ENCODE results near the gene DBNDD2.

Gene DBNDD2, protein sequence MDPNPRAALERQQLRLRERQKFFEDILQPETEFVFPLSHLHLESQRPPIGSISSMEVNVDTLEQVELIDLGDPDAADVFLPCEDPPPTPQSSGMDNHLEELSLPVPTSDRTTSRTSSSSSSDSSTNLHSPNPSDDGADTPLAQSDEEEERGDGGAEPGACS

GRCh38 chr20:45407783-45408645 is at the start of gene DBNDD2:
Gene DBNDD2, plus strand, starts transcription at chr20:45408289. Its CDS starts 179 bp downstream, at chr20:45408468.
- no peak for DNase-seq (ENCODE audit: extremely low read depth in 1 of 2, low read depth in 1 of 2)

DNA sequence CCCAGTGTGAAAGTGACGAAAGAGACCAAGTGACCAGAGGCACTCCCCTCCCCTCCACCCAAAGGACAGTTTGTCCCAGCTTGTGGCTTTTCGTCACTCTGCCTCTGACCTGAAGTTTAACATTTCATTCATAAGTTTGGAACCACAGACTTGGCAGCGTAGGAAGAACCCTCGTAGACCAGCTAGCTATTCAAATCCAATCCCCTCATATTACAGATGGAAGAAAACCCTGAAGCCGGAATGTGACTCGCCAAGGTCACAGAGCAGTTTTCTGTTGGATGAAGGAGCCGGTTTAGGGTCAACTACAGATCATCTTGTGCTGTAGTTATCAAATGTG is 49.1 kb upstream of the DBNDD2 start:
- DNase-seq (ENCODE audit: extremely low read depth in 1 of 2, low read depth in 1 of 2): no peak

- DNase-seq (ENCODE audit: extremely low read depth in 1 of 2, low read depth in 1 of 2): no peak
Measured at GRCh38 chr20:45359406-45360148, 48.5 kb upstream of the DBNDD2 start.

- no peak for DNase-seq (ENCODE audit: extremely low read depth in 1 of 2, low read depth in 1 of 2)
Measured at GRCh38 chr20:45361793-45362192, 46.3 kb upstream of the DBNDD2 start.

- peak; percentile 96 to 99 for DNase-seq (ENCODE audit: extremely low read depth in 1 of 2, low read depth in 1 of 2)
Measured at GRCh38 chr20:45362804-45363610, 45.1 kb upstream of the DBNDD2 start, which contains the start of gene SYS1. Gene SYS1, plus strand, starts transcription at chr20:45363156. Its CDS starts 376 bp downstream, at chr20:45363532.

DNA sequence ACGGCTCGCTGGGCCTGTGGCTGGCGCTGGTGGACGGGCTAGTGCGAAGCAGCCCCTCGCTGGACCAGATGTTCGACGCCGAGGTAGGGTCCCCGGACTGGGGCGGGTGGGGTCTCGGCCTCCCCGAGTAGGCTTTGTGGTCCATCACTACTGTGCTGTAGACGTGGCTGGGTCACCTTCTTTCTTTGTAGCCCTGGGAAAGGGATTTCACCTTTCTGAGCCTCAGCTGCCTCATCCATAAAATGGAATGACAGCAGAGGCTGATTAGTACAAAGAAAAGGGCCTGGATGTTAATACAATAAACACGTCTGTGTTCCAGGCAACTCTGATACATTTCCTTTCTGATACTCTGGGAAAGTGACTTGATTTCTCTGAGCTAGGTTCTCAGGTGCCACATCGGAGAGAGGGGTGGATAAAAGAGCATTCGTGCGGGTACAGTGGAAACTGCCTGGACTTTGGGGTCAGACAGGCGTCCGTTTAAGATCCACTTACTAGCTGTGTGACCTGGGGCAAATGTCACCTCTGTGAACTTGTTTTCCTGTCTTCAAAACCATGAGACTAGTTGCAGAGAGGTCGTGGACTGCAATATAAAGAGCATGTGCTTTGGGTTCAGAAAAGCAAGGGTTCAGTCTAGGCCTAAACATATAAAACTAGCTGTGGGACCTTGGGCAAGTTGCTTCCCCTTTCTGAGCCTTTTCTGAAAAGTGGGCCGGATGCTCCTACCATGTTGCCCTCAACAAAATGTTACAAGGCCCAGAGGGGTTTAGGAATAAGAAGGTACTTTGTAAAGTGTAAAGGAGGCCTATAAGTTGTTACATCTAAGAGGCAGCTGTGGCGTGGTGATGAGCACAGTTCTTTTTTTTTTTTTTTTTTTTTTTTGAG is 44.2 kb upstream of the DBNDD2 start:
- DNase-seq (ENCODE audit: extremely low read depth in 1 of 2, low read depth in 1 of 2): no peak

GRCh38 chr20:45365444-45365970 is 42.6 kb upstream of the DBNDD2 start:
- DNase-seq (ENCODE audit: extremely low read depth in 1 of 2, low read depth in 1 of 2): no peak

- no peak for DNase-seq (ENCODE audit: extremely low read depth in 1 of 2, low read depth in 1 of 2)
Measured at GRCh38 chr20:45366192-45366591, 41.9 kb upstream of the DBNDD2 start.

- no peak for DNase-seq (ENCODE audit: extremely low read depth in 1 of 2, low read depth in 1 of 2)
Measured at GRCh38 chr20:45366631-45367030, 41.5 kb upstream of the DBNDD2 start.

GRCh38 chr20:45367126-45367525 is 41.0 kb upstream of the DBNDD2 start:
- DNase-seq (ENCODE audit: extremely low read depth in 1 of 2, low read depth in 1 of 2): no peak

GRCh38 chr20:45368221-45368980 is 39.7 kb upstream of the DBNDD2 start:
- DNase-seq (ENCODE audit: extremely low read depth in 1 of 2, low read depth in 1 of 2): no peak

- no peak for DNase-seq (ENCODE audit: extremely low read depth in 1 of 2, low read depth in 1 of 2)
Measured at GRCh38 chr20:45370571-45371160, 37.4 kb upstream of the DBNDD2 start.

DNA sequence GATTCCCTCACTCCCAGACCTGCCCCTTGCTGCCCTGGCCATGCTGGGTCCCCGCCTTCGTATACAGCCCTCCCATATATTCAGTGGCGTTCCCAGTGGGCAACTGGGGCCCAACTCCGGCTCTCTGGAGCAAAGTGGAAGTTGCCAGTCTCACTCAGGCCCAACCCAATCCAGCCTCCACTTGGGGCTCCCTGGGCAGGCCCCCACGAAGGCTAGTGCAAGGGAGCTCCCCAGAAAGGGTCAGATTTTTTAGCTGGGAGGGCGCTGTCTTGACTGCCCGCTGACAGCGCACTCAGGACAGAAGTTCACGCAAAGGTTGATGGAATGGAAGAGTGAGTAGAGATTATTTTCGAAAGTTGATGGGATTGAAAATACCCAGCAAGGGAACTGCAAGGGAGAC is 35.8 kb upstream of the DBNDD2 start:
- DNase-seq (ENCODE audit: extremely low read depth in 1 of 2, low read depth in 1 of 2): no peak

GRCh38 chr20:45372646-45373352 is 35.3 kb upstream of the DBNDD2 start:
- no peak for DNase-seq (ENCODE audit: extremely low read depth in 1 of 2, low read depth in 1 of 2)

DNA sequence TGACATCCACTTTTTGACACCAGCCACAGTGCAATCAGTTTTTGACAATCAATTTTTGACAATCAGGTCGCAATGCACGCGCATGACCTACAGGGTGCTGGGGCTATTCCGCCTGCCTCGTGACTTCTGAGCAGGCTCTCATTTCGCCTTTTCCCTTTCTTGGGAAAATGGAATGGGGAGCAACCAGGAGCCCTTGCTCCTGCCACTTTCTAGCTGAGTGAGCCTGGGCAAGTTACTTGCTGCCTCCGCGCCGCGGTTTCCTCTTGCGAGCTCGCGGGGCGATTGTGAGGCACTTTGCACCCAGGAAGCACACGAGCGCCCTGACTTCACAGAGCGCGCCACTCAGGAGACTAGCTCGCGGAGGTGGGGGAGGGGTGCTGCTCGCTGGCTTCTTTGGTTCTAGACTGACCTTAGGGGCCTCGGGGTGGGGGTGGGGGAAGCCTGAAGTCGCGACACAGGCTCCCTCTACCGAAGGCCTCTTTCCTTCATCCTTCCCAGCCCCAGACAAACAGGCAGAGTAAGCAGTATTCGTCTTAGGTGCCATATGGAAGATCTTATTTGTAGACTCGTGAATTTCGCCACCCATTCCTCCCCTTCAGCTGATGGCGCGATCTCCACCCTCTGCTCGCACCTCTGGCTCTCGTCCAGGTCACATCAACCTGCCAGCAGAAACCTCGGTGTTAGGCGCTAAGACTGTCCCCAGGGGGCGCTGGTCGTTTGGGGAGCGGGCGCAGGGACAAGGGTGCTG is 34.6 kb upstream of the DBNDD2 start:
- peak; percentile 74 to 84 for DNase-seq (ENCODE audit: extremely low read depth in 1 of 2, low read depth in 1 of 2)

- no peak for DNase-seq (ENCODE audit: extremely low read depth in 1 of 2, low read depth in 1 of 2)
Measured at GRCh38 chr20:45374101-45374467, 34.0 kb upstream of the DBNDD2 start.

- DNase-seq (ENCODE audit: extremely low read depth in 1 of 2, low read depth in 1 of 2): no peak
Measured at GRCh38 chr20:45374966-45375365, 33.1 kb upstream of the DBNDD2 start.
